Measurements from ENCODE around the gene ZNF804B.

The ZNF804B gene

DNA sequence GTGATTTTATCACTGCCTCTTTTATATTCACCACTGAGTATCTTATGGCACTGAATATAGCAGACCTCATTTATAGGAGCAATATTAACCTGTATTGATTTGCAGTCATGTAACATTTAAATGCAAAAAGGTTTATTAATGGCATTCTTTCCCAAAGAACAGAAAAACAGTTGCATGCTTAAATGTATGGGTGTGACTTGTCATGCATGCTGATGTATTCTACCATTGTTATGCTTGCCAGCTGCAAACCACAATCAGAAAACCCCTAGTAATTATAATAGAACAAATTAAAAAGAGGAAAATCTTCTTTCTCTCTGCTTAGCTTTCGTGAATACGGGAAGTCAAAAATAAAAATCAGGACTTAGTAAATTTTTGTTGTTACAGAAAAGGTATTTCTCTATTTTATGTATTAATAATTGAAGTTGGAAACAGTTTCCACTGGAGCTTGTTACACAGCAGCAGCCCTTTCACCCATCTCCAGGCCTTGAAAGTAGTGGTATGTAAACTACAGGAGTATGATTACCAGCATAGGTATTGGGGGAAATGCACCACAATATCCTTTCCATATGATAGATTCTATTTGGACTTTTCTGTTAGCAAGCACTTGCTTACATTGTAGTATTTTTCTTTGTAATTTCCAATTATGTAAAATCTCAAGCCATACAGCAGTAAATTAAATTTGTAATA lies 183.5 kb downstream of the ZNF804B start:
- TF ChIP-seq, protein P1, sequence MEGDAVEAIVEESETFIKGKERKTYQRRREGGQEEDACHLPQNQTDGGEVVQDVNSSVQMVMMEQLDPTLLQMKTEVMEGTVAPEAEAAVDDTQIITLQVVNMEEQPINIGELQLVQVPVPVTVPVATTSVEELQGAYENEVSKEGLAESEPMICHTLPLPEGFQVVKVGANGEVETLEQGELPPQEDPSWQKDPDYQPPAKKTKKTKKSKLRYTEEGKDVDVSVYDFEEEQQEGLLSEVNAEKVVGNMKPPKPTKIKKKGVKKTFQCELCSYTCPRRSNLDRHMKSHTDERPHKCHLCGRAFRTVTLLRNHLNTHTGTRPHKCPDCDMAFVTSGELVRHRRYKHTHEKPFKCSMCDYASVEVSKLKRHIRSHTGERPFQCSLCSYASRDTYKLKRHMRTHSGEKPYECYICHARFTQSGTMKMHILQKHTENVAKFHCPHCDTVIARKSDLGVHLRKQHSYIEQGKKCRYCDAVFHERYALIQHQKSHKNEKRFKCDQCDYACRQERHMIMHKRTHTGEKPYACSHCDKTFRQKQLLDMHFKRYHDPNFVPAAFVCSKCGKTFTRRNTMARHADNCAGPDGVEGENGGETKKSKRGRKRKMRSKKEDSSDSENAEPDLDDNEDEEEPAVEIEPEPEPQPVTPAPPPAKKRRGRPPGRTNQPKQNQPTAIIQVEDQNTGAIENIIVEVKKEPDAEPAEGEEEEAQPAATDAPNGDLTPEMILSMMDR (IDR thresholded peaks at IDR 0.05; ENCODE audit: low read depth, low read length), result no peak
- TF ChIP-seq, protein P2, sequence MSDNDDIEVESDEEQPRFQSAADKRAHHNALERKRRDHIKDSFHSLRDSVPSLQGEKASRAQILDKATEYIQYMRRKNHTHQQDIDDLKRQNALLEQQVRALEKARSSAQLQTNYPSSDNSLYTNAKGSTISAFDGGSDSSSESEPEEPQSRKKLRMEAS (IDR thresholded peaks at IDR 0.05; ENCODE audit: low read depth, low read length), result no peak
- TF ChIP-seq POLR2A (IDR thresholded peaks at IDR 0.05; ENCODE audit: extremely low read depth, insufficient read length) (no peak), MYC (IDR thresholded peaks at IDR 0.05; ENCODE audit: low read depth, low read length) (no peak)
- DNase-seq (ENCODE audit: low read depth), result no peak
- no peak overlapping the region for H3K4me3 ChIP-seq (ENCODE audit: low read depth, low read length)

DNA sequence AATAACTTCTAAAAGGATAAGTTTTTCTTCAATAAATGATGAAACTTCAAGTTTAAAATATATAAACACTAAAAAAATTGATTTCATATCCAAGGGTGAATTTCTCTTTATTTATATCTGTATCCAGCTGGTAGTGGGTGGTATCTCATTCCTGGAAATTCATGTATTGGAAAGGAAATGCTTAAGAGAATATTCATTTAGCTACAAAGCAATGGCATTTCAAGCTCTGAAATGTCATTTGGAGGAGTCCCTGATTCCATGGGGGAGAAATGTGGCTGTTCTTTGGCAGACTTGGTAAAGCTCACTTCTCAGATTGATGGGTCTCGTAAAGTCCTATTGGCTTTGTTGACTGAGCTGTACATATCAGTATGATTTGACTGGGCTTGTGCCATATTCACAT lies 192.3 kb downstream of the ZNF804B start:
- no peak for DNase-seq (ENCODE audit: low read depth)
- no peak overlapping the region for H3K4me3 ChIP-seq (ENCODE audit: low read depth, low read length)
- TF ChIP-seq POLR2A (IDR thresholded peaks at IDR 0.05; ENCODE audit: extremely low read depth, insufficient read length) (no peak), MYC (IDR thresholded peaks at IDR 0.05; ENCODE audit: low read depth, low read length) (no peak)
- TF ChIP-seq, protein P1 (IDR thresholded peaks at IDR 0.05; ENCODE audit: low read depth, low read length), result no peak
- TF ChIP-seq, protein P2 (IDR thresholded peaks at IDR 0.05; ENCODE audit: low read depth, low read length), result no peak

DNA sequence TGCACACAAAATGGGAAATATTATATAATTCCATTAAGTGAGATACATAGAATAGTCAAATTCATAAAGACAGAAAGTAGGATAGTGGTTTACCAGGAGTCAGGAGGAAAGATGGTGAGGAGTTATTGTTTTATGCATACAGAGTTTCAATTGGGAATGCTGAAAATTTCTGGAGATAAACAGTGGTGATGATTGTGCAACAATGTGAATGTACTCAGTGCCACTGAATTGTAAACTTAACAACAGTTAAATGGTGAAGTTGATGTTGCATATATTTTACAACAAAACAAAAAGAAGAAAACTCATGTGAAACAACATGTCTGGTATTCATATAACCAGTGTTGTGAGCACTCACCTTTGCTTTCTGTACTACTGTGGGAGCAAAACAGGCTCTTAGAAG lies 204.9 kb downstream of the ZNF804B start:
- TF ChIP-seq, protein P2 (IDR thresholded peaks at IDR 0.05; ENCODE audit: low read depth, low read length), result no peak
- TF ChIP-seq POLR2A (IDR thresholded peaks at IDR 0.05; ENCODE audit: extremely low read depth, insufficient read length) (no peak), MYC (IDR thresholded peaks at IDR 0.05; ENCODE audit: low read depth, low read length) (no peak)
- TF ChIP-seq, protein P1 (IDR thresholded peaks at IDR 0.05; ENCODE audit: low read depth, low read length), result no peak
- no peak for DNase-seq (ENCODE audit: low read depth)

DNA sequence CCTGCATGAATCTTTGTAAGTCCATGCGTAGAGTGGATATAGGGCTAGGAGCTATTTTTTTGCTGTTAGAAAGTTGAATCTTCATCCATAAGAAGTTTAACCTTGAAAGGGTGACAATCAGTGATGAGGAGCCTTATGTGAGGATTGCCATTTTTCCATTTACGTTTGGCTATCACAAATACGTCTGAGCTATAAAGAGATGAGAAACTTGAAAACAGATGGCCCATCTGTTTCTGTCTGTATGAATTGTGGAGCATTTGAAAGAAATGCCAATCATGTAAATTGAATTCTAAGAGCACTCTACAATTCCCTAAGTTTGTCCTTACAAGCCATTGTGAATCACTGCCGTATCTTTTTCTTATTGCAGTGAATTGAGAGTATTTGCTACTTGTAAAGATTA lies 205.9 kb downstream of the ZNF804B start:
- TF ChIP-seq, protein P2 (IDR thresholded peaks at IDR 0.05; ENCODE audit: low read depth, low read length), result no peak
- TF ChIP-seq, protein P1 (IDR thresholded peaks at IDR 0.05; ENCODE audit: low read depth, low read length), result no peak
- TF ChIP-seq POLR2A (IDR thresholded peaks at IDR 0.05; ENCODE audit: extremely low read depth, insufficient read length), result no peak
- no peak for TF ChIP-seq MYC (IDR thresholded peaks at IDR 0.05; ENCODE audit: low read depth, low read length)
- no peak for DNase-seq (ENCODE audit: low read depth)
- no peak overlapping the region for H3K4me3 ChIP-seq (ENCODE audit: low read depth, low read length)

More for the DNA sequence above, 204.9 kb downstream of the ZNF804B start:
- no peak overlapping the region for H3K4me3 ChIP-seq (ENCODE audit: low read depth, low read length)

DNA sequence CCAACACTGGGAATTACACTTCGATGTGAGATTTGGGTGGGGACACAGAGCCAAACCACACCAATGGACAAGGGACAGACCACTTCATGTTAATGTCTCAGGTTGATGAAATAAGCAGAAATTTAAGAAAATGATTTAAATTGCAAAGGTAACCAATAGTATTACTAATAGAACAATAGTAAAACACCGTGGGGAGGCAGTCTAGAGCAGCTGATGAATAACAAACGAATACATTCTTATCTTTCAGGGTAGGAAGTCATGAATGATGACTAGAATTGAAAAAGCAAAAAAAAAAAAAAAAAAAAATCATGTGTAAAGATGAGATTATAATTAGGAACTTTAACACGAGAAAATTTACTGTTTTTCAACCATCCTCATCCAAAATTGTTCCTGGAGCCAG lies 207.9 kb downstream of the ZNF804B start:
- no peak for DNase-seq (ENCODE audit: low read depth)
- H3K4me3 ChIP-seq (ENCODE audit: low read depth, low read length), result no peak overlapping the region
- TF ChIP-seq MYC (IDR thresholded peaks at IDR 0.05; ENCODE audit: low read depth, low read length) (no peak), POLR2A (IDR thresholded peaks at IDR 0.05; ENCODE audit: extremely low read depth, insufficient read length) (no peak)
- TF ChIP-seq, protein P2 (IDR thresholded peaks at IDR 0.05; ENCODE audit: low read depth, low read length), result no peak
- TF ChIP-seq, protein P1 (IDR thresholded peaks at IDR 0.05; ENCODE audit: low read depth, low read length), result no peak
